HL-60 (cell line): ENCODE measurements around the gene SLC9A6.

Experiments used
- CTCF ChIP-seq: IDR thresholded peaks from one replicate; pipeline ENCODE4 v1.5.1; 2011; ENCODE audit warnings: low read length, control low read depth, inconsistent platforms; ENCODE audit not compliant: insufficient read depth
- POLR2AphosphoS5 ChIP-seq: IDR thresholded peaks from 2 replicates; pipeline ENCODE4 v1.6.1; 2012; ENCODE audit warnings: low read depth
- TF ChIP-seq, protein P1 (sequence below): IDR thresholded peaks from 2 replicates; pipeline ENCODE4 v1.6.1; 2012; ENCODE audit warnings: low read depth; ENCODE audit not compliant: insufficient replicate concordance

DNA sequence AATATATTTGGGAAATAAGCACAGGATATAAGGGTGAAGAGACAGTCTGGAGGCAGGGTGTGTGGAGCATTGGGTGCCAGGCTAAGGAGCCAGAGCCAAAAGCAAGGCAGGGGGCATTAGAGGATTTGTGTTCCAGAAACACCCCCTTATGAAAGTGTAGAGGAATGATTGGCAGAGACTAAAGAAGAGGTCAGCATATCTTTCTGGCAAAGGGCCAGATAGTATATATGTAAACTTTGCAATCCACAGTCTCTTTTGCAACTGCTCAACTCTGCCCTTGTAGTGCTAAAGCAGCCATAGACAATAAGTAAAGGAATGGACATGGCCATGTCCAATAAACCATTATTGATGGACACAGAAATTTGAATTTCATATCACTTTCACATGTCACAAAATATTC lies 3.6 kb upstream of the SLC9A6 start:
- TF ChIP-seq CTCF (no peak), POLR2AphosphoS5 (no peak)
- TF ChIP-seq, protein P1, sequence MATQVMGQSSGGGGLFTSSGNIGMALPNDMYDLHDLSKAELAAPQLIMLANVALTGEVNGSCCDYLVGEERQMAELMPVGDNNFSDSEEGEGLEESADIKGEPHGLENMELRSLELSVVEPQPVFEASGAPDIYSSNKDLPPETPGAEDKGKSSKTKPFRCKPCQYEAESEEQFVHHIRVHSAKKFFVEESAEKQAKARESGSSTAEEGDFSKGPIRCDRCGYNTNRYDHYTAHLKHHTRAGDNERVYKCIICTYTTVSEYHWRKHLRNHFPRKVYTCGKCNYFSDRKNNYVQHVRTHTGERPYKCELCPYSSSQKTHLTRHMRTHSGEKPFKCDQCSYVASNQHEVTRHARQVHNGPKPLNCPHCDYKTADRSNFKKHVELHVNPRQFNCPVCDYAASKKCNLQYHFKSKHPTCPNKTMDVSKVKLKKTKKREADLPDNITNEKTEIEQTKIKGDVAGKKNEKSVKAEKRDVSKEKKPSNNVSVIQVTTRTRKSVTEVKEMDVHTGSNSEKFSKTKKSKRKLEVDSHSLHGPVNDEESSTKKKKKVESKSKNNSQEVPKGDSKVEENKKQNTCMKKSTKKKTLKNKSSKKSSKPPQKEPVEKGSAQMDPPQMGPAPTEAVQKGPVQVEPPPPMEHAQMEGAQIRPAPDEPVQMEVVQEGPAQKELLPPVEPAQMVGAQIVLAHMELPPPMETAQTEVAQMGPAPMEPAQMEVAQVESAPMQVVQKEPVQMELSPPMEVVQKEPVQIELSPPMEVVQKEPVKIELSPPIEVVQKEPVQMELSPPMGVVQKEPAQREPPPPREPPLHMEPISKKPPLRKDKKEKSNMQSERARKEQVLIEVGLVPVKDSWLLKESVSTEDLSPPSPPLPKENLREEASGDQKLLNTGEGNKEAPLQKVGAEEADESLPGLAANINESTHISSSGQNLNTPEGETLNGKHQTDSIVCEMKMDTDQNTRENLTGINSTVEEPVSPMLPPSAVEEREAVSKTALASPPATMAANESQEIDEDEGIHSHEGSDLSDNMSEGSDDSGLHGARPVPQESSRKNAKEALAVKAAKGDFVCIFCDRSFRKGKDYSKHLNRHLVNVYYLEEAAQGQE, result no peak
